Coronary artery (tissue), 2 donors: ENCODE results near the gene RMI2.

Experiments
- DNase-seq: peaks from one replicate; pipeline ENCODE4 v3.0.0-alpha.2; 2017; ENCODE audit warnings: low spot score
- H3K27ac ChIP-seq, 2 donors: fragments of 200-600 bp; sonication (generic); one replicate each; pipeline ENCODE4 v1.5.1; 2016 to 2019
- H3K4me3 ChIP-seq: fragments of 200-600 bp; sonication (generic); 2 replicates; pipeline ENCODE4 v1.5.1; 2016; ENCODE audit warnings: mild to moderate bottlenecking, moderate library complexity
- CTCF ChIP-seq: fragments of 200-600 bp; sonication (generic); IDR thresholded peaks from one replicate; pipeline ENCODE4 v1.5.1; 2019; ENCODE audit warnings: antibody characterized with exemption

The RMI2 gene

GRCh38 chr16:11353158-11353557 lies 7.9 kb downstream of the RMI2 start:
- Histone ChIP-seq H3K27ac (no peak overlapping the region), H3K4me3 (no peak overlapping the region)
- TF ChIP-seq CTCF, result no peak
- no peak for DNase-seq

GRCh38 chr16:11354407-11354732 lies 9.1 kb downstream of the RMI2 start:
- no peak for TF ChIP-seq CTCF
- H3K4me3 ChIP-seq, result no peak overlapping the region
- H3K27ac ChIP-seq, result no peak overlapping the region
- DNase-seq, result no peak

- no peak overlapping the region for H3K27ac ChIP-seq
- H3K4me3 ChIP-seq, result no peak overlapping the region
- DNase-seq, result no peak
- no peak for TF ChIP-seq CTCF
Measured at GRCh38 chr16:11354733-11355574, 9.7 kb downstream of the RMI2 start.

- DNase-seq, result no peak
- TF ChIP-seq CTCF, result no peak
- Histone ChIP-seq H3K4me3 (no peak overlapping the region), H3K27ac (no peak overlapping the region)
Measured at GRCh38 chr16:11355862-11356261, 10.6 kb downstream of the RMI2 start.

- no peak for DNase-seq
- peak overlapping the region in 1 of 2 donors; percentile 81 for H3K27ac ChIP-seq
- no peak overlapping the region for H3K4me3 ChIP-seq
- peak; percentile 24 for TF ChIP-seq CTCF
Measured at GRCh38 chr16:11356573-11357331, 11.5 kb downstream of the RMI2 start.

- TF ChIP-seq CTCF, result no peak
- Histone ChIP-seq H3K4me3 (no peak overlapping the region), H3K27ac (no peak overlapping the region)
- DNase-seq, result no peak
Measured at GRCh38 chr16:11358531-11358930, 13.3 kb downstream of the RMI2 start.

GRCh38 chr16:11359370-11359769 lies 14.1 kb downstream of the RMI2 start:
- Histone ChIP-seq H3K27ac (no peak overlapping the region), H3K4me3 (no peak overlapping the region)
- DNase-seq, result no peak
- no peak for TF ChIP-seq CTCF
